Fibroblast of the aortic adventitia (primary cell): ENCODE measurements around the gene CDC42BPB. TPM values are rescaled to one million over a fixed set of nuclear protein-coding genes. Genes with fewer than 3 reads are reported as not detected.

ENCODE experiments used
- DNase-seq: peaks from one replicate; pipeline ENCODE4 v3.0.0-alpha.2; 2010; ENCODE audit warnings: low read depth
- H3K4me3 ChIP-seq: 2 replicates; pipeline ENCODE4 v1.5.1; 2011; ENCODE audit warnings: low read depth, mild to moderate bottlenecking, control low read depth, low read length, moderate library complexity
- total RNA-seq: library from RNA; depleted of rRNA; stranded (reverse); fragments of >200 nt; gene quantifications from 2 replicates; pipeline ENCODE4 v1.2.3, GENCODE V29; 2012; ENCODE audit warnings: low replicate concordance
- TF ChIP-seq, protein P1 (sequence below): IDR thresholded peaks from 2 replicates; pipeline ENCODE4 v1.5.1; 2011; ENCODE audit warnings: mild to moderate bottlenecking, low read length, control low read depth, inconsistent platforms; ENCODE audit not compliant: insufficient read depth

CDC42BPB gene, protein sequence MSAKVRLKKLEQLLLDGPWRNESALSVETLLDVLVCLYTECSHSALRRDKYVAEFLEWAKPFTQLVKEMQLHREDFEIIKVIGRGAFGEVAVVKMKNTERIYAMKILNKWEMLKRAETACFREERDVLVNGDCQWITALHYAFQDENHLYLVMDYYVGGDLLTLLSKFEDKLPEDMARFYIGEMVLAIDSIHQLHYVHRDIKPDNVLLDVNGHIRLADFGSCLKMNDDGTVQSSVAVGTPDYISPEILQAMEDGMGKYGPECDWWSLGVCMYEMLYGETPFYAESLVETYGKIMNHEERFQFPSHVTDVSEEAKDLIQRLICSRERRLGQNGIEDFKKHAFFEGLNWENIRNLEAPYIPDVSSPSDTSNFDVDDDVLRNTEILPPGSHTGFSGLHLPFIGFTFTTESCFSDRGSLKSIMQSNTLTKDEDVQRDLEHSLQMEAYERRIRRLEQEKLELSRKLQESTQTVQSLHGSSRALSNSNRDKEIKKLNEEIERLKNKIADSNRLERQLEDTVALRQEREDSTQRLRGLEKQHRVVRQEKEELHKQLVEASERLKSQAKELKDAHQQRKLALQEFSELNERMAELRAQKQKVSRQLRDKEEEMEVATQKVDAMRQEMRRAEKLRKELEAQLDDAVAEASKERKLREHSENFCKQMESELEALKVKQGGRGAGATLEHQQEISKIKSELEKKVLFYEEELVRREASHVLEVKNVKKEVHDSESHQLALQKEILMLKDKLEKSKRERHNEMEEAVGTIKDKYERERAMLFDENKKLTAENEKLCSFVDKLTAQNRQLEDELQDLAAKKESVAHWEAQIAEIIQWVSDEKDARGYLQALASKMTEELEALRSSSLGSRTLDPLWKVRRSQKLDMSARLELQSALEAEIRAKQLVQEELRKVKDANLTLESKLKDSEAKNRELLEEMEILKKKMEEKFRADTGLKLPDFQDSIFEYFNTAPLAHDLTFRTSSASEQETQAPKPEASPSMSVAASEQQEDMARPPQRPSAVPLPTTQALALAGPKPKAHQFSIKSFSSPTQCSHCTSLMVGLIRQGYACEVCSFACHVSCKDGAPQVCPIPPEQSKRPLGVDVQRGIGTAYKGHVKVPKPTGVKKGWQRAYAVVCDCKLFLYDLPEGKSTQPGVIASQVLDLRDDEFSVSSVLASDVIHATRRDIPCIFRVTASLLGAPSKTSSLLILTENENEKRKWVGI (N-terminal part only)
- total RNA-seq, result 60.2 and 78.4 TPM in 2 replicates

DNA sequence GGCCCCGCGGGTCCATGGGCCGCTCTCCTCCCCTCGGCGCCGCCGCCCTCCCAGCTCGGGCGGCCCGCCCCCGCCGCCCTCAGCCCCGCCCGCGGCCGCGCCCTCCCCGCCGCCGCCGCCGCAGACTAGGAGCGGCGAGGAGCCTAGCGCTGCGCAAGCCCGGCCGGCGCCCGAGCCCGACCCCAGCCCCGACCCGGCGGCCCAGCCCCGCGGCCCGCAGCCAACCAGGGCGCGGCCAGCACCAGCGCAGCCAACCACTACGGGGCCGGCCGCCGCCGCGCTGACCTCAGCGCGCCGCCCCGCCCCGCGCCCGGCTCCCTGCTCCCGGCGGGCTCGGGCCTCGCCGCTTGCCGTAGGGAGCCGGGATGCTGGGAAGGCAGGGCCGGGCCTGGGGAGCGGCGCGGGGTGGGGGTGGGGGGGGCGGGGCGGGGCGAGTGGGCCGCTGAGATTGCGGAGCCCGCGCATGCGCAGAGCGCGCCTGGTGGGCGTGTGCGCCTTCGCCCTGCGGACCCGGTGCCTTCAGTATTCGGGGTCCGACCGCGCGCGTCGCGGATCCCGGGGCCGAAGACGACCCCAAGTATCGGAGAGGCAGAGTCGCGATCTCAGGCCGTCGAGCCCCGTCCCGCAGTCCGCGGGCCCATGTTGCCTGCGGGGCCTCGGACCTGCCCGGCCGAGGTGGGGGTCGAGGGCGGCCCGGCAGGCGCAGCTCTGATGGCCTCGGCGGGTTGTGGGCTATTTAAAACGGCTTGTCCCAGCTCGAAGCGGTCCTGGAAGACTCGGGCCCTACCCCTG, at the start of gene CDC42BPB:
Gene CDC42BPB, minus strand, starts transcription at position 178 of the 792 bp plus-strand sequence. CDS start 376 bp downstream, outside the sequence.
- TF ChIP-seq, protein P1, sequence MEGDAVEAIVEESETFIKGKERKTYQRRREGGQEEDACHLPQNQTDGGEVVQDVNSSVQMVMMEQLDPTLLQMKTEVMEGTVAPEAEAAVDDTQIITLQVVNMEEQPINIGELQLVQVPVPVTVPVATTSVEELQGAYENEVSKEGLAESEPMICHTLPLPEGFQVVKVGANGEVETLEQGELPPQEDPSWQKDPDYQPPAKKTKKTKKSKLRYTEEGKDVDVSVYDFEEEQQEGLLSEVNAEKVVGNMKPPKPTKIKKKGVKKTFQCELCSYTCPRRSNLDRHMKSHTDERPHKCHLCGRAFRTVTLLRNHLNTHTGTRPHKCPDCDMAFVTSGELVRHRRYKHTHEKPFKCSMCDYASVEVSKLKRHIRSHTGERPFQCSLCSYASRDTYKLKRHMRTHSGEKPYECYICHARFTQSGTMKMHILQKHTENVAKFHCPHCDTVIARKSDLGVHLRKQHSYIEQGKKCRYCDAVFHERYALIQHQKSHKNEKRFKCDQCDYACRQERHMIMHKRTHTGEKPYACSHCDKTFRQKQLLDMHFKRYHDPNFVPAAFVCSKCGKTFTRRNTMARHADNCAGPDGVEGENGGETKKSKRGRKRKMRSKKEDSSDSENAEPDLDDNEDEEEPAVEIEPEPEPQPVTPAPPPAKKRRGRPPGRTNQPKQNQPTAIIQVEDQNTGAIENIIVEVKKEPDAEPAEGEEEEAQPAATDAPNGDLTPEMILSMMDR, result no peak
- DNase-seq, result peak; percentile 85
- peak within 1 kb of the TSS; percentile 96 for H3K4me3 ChIP-seq

DNA sequence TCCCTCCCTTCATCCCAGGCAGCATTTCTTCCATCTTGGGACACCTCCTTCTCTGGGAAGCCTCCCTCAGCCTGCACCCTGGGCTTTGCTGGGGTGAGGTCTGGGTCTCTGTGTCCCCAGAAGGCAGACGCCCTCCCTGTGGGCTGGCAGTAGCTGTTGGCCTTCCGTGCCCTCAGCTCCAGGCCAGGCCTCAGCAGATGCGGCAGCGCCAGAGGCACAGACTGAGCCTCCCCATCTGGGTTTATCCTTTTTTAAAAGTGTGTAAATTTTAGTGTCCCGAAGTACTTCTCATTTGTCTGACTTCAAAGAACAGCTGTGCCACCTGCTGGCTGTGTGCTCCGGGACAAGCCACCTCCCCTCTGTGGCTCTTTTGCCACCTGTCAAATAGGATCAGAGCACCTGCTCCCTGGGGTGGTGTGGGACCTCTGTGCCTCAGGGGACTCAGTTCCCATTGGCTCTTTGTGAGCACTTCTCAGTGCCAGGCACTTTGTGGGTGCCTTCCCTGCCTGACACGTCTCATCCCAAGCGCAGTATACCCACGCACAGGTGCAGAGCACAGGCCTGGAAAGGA, 48.3 kb upstream of the CDC42BPB start:
- no peak overlapping the region for H3K4me3 ChIP-seq
- TF ChIP-seq, protein P1, result no peak
- DNase-seq, result no peak

DNA sequence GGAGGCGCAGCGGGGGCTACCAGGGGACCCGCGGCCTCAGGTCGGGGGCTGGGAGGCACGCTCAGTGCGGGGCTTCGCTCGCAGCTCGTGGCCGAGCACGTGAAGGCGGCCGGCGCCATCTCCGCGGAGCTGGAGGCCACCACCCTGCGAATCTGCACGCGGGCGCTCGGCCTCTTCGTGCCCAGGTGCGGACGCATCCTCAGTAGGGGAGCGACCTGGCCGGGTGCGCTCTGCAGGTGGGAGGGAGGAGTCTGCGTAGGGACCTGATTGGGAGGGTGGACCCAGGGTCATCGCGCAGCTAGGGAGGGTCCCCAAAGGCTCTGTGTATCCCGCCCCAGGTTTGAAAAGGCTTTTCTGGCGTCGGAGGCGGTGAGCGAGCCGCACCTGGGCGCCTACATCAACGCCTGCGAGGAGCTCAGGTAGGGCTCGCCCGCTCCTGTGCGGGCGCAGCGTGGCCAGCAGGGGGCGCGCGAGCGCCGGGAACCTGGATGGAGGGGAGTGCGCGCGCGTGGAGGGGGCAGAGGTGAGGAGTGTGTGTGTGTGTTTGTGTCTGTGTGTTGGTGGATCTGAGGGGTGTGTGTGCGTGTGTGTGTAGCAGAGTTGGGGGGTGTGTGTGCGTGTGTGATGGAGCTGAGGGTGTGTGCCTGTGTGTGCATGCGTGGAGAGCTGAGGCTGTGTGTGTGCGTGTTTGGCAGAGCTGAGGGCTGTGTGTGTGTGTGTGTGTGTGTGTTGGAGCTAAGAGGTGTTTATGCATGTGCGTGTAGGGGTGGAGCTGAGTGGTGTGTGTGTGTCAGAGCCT, 47.5 kb upstream of the CDC42BPB start:
- H3K4me3 ChIP-seq, result no peak overlapping the region
- TF ChIP-seq, protein P1, result peak; percentile 80
- peak; percentile 69 for DNase-seq

DNA sequence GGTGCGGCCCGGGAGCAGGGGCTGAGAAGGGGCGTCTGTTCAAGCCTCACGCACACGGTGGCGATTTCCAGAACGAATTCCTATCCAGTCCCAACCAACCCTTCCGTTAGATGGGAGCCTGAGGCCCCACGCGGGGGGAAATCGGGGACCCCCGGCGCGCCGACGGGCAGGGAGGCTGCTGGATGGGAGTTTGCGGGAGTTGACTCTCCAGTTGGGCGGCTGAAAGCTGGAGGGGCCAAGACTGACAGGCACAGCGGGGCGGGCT, 47.0 kb upstream of the CDC42BPB start:
- TF ChIP-seq, protein P1, result no peak
- DNase-seq, result no peak
- no peak overlapping the region for H3K4me3 ChIP-seq

DNA sequence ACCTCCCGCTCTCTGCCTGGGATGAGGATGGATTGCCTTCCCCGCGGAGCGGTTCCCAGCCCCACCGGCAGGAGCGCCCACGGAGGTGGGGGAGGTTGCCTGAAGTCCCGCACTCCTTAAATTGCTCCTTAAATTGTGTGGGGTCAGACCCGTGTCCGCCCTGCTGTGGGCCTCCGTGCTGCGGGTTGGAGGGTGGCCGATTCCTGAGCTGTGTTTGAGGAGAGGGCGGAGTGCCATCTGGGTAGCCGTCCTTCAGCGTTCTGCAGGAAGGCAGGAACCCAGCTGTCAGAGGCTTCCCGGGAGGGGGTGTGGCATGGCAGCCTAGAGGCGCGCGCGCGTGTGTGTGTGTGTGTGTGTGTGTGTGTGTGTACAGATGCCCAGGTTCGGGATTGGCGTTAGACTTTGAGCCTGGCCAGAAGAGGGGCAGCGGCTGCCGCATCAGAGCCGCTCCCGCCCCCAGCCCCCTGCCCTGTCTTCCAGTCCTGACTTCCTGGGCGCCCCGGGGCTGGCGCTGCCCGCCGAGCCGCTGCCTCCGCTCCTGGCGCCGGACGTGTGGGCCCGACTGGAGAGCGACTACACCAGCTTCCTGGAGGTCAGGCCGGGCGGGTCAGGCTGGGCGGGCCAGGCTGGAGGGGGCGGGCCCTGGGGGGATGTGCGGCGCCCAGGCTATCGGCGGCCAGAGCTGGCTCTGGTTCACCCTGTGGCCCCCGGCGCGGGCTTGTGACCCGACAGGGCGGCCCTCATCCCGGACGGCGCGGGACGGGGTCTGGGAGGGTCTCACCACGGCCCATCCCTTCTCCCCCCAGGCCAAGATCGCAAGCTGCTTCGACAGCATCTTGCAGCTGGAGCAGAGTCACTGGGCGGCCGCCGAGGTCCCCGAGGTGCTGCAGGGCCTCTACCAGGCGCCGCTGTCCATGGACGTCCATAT, 46.4 kb upstream of the CDC42BPB start:
- TF ChIP-seq, protein P1, result peak; percentile 53
- DNase-seq, result peak; percentile 55
- H3K4me3 ChIP-seq, result peak overlapping the region; percentile 25
